Measurements from ENCODE around the gene PERM1. TPM values are rescaled to one million over a fixed set of nuclear protein-coding genes. Genes with fewer than 3 reads are reported as not detected.

The PERM1 gene
- total RNA-seq, 1 experiment from 2014 or later: 0.12 TPM

- DNase-seq (ENCODE audit: low read depth): no peak
These were observed 46.7 kb downstream of the PERM1 start for GRCh38 chr1:934991-935750.

GRCh38 chr1:933603-933940, 48.3 kb downstream of the PERM1 start:
- no peak for DNase-seq (ENCODE audit: low read depth)

- no peak for DNase-seq (ENCODE audit: low read depth)
These were observed 48.9 kb downstream of the PERM1 start for GRCh38 chr1:932776-933602.

DNA sequence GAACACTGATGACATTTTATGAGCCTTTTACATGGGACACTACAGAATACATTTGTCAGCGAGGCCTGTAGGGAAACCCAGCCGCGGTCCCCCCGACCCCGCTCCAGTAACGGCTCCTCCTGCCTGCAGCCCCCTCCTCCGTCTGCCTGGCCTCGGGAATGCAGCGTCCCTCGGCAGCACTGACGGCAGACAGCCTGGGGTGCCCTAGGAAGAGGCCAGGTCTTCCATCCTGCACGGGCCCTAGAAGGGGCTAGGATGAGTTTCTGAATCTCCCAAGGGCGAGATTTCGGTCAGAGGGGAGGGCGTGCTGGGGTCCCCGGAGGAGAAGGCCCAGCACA, 49.8 kb downstream of the PERM1 start:
- no peak for DNase-seq (ENCODE audit: low read depth)

GRCh38 chr1:931380-932172, 50.3 kb downstream of the PERM1 start:
- no peak for DNase-seq (ENCODE audit: low read depth)

DNA sequence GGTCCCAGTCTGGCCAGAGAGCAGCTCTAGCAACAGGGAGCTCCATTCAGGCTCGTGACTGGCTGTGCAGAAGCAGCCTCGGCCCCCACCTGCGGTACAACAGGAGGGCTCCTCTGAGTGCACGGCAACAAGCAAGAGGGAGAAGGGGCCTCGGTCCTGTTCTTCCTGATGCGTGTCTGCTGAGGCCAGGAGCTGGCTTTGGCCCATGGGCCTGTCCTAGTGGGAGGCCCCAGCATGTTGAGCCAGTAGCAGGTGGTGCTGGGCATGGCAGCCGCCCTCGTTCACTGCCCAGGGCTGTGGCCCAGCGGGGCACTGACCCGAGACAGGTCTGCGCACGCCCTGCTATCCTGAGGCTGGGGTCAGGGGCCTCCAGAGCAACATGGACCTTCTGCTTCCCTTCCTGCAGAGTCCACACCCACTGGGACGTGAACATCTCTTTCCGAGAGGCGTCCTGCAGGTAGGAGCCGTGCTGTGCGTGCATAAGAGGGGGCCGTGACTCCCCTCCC, 51.2 kb downstream of the PERM1 start:
- DNase-seq (ENCODE audit: low read depth): no peak

GRCh38 chr1:929712-930632, 51.9 kb downstream of the PERM1 start:
- no peak for DNase-seq (ENCODE audit: low read depth)

GRCh38 chr1:928825-929661, 52.9 kb downstream of the PERM1 start:
- no peak for DNase-seq (ENCODE audit: low read depth)

DNA sequence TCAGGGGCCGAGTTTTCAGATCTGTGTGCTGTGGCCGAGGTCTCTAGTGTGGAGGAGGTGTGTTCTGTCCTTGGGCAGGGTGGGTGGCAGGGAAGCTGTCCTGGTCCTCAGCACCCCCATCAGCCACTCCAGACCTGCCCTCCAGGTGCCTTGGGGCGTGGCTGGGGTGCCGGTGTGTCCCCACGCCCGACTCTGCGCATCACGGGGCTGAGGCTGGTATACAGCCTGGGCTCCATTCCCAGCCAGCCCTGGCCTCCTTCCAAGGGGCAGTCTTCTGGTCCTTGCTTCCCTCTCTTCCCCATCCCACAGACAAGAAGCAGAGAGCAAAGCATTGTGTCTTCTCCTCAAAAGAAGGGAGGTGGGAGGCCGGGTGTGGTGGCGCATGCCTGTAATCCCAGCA, 54.1 kb downstream of the PERM1 start:
- no peak for DNase-seq (ENCODE audit: low read depth)

GRCh38 chr1:927234-927633, 54.7 kb downstream of the PERM1 start:
- DNase-seq (ENCODE audit: low read depth): no peak

DNA sequence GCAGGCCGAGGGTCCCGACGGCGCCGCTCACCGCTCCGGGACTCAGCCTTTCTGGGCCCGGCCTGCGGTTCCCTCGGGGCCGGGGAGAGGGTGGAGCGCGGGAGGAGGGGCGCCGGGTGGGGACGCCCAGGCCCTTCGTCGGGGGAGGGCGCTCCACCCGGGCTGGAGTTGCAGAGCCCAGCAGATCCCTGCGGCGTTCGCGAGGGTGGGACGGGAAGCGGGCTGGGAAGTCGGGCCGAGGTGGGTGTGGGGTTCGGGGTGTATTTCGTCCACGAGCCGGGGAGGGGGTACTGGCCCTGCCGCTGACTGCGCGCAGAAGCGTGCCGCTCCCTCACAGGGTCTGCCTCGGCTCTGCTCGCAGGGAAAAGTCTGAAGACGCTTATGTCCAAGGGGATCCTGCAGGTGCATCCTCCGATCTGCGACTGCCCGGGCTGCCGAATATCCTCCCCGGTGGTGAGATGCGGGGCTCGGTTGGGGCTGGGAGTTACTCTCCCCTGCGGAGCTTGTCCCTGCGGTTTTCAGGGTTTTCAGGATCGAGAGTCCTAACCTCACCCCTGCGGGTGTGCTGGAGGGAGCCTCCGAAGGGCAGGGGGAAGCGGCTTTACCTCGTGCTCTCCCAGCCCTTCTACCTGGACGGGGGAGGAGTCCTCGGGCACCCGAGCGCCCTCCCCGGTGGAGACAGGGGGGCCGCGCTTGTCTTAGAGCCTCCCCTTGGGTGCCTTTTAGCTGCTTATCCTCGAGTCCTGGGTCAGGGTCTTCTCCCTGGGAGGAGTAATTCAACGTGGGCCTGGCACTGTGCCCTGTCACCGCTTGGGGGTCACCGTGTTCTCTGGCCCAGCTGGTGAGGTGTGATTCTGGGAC, 56.1 kb downstream of the PERM1 start:
- no peak for DNase-seq (ENCODE audit: low read depth)

Other genes starting within 250 kb of the PERM1 start
- gene SAMD11, start 58.2 kb downstream of the PERM1 start, total RNA-seq (2014; rRNA removed; shearing (Covaris generic)): 0.20 and 0.48 TPM in 2 replicates
- 68.1 and 71.6 TPM in 2 replicates for gene NOC2L, start 22.8 kb downstream of the PERM1 start, total RNA-seq (2014; rRNA removed; shearing (Covaris generic))
- 5.0 and 5.4 TPM in 2 replicates for gene KLHL17, start 21.5 kb downstream of the PERM1 start, total RNA-seq (2014; rRNA removed; shearing (Covaris generic))
- 0.60 and 0.88 TPM in 2 replicates for gene PLEKHN1, start 15.6 kb downstream of the PERM1 start, total RNA-seq (2014; rRNA removed; shearing (Covaris generic))
- 0.39 and 0.48 TPM in 2 replicates for gene HES4, start 18.0 kb upstream of the PERM1 start, total RNA-seq (2014; rRNA removed; shearing (Covaris generic))
- gene ISG15, start 31.4 kb upstream of the PERM1 start, total RNA-seq (2014; rRNA removed; shearing (Covaris generic)): 77.9 and 78.8 TPM in 2 replicates
- 42.8 and 64.0 TPM in 2 replicates for gene AGRN, start 38.0 kb upstream of the PERM1 start, total RNA-seq (2014; rRNA removed; shearing (Covaris generic))
- gene RNF223, start 92.2 kb upstream of the PERM1 start, total RNA-seq (2014; rRNA removed; shearing (Covaris generic)): not detected in 2 replicates
- gene C1orf159, start 134.0 kb upstream of the PERM1 start, total RNA-seq (2014; rRNA removed; shearing (Covaris generic)): 10.3 and 16.2 TPM in 2 replicates
- not detected in 2 replicates for gene TTLL10, start 191.8 kb upstream of the PERM1 start, total RNA-seq (2014; rRNA removed; shearing (Covaris generic))
- not detected in 2 replicates for gene TNFRSF18, start 224.5 kb upstream of the PERM1 start, total RNA-seq (2014; rRNA removed; shearing (Covaris generic))
- 0.10 TPM in 1 of 2 replicates, not detected in the other for gene TNFRSF4, start 232.1 kb upstream of the PERM1 start, total RNA-seq (2014; rRNA removed; shearing (Covaris generic))
- 74.4 and 80.5 TPM in 2 replicates for gene SDF4, start 249.9 kb upstream of the PERM1 start, total RNA-seq (2014; rRNA removed; shearing (Covaris generic))